HCT116 (cell line): ENCODE results near the gene KCNE4.

Experiments used
- CEBPB ChIP-seq: IDR thresholded peaks from 2 replicates; pipeline ENCODE4 v1.6.1; 2012; ENCODE audit warnings: low read depth
- CTCF ChIP-seq, 3 experiments: fragments of 200-600 bp in 1 of 3; sonication (generic) in 1 of 3; IDR thresholded peaks in 2 of 3; conservative IDR thresholded peaks in 1 of 3; 2 replicates each; pipeline ENCODE4 v1.5.1; 2012 to 2017; ENCODE audit warnings: low read depth in 2 of 3, low read length in 2 of 3, antibody characterized with exemption in 1 of 3, borderline replicate concordance in 1 of 3, control low read depth in 1 of 3, mild to moderate bottlenecking in 1 of 3, mixed read lengths in 1 of 3, mixed run types in 1 of 3, moderate library complexity in 1 of 3; ENCODE audit not compliant: insufficient read depth in 1 of 3
- EGR1 ChIP-seq: IDR thresholded peaks from 2 replicates; pipeline ENCODE4 v1.6.1; 2012; ENCODE audit warnings: low read depth
- EZH2 ChIP-seq: fragments of 200-600 bp; sonication (generic); IDR thresholded peaks from 2 replicates; pipeline ENCODE4 v1.6.1; 2017; ENCODE audit warnings: antibody characterized with exemption, mixed run types
- EZH2phosphoT487 ChIP-seq: fragments of 200-600 bp; IDR thresholded peaks from 2 replicates; pipeline ENCODE4 v1.6.1; 2018; ENCODE audit warnings: antibody characterized with exemption, borderline replicate concordance
- JUND ChIP-seq: IDR thresholded peaks from 2 replicates; pipeline ENCODE4 v1.6.1; 2012
- POLR2A ChIP-seq: IDR thresholded peaks from 2 replicates; pipeline ENCODE4 v1.7.0; 2011; ENCODE audit warnings: borderline replicate concordance; ENCODE audit not compliant: insufficient read depth, insufficient read length; ENCODE audit errors: extremely low read depth
- POLR2AphosphoS5 ChIP-seq: IDR thresholded peaks from 2 replicates; pipeline ENCODE4 v1.6.1; 2011; ENCODE audit warnings: mild to moderate bottlenecking, low read depth, low read length, moderate library complexity
- RAD21 ChIP-seq: IDR thresholded peaks from 2 replicates; pipeline ENCODE4 v1.6.1; 2012; ENCODE audit warnings: low read depth, mild to moderate bottlenecking
- SP1 ChIP-seq: IDR thresholded peaks from 2 replicates; pipeline ENCODE4 v1.6.1; 2012; ENCODE audit warnings: low read depth
- SRF ChIP-seq: IDR thresholded peaks from 2 replicates; pipeline ENCODE4 v1.6.1; 2012; ENCODE audit warnings: low read depth
- ZNF274 ChIP-seq: fragments of 200-500 bp; sonication (Bioruptor generic); IDR thresholded peaks from 2 replicates; pipeline ENCODE4 v1.6.1; 2014; ENCODE audit warnings: mild to moderate bottlenecking, low read depth, low read length, inconsistent platforms
- TF ChIP-seq, protein P1 (sequence below): IDR thresholded peaks from 2 replicates; pipeline ENCODE4 v1.6.1; 2012; ENCODE audit warnings: low read depth

DNA sequence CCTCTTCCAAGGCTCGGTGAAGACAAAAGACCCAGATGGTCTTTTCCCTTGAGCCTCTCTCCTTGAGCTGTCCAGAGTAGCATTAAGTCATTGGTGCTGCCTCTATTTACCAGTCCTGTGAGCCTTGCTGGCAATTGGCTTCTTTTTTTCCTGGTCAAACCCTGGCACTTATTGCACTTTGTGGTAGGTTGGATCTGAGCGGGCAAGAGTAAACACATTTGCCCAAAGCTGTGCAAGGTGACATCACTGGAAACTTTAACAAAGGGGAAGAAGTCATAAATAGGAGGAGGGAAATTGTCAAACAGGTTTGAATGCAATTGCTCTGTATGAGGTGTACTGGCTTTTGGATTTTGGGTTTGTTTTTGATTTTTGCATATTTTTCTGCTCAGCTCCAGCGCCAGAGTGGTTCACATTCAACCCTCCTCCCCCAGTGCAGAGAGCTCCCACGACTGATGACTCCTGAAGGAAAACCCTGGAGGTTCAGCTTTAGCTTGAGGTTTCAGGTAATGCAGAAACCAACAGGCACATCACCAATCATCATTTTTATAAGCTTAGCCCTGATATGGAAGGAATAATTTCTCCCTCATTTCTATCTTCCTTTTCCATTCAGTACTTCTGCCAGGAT is 8.3 kb downstream of the KCNE4 start:
- TF ChIP-seq CTCF (IDR thresholded peaks at IDR 0.05 in 2 of 3, conservative IDR thresholded peaks at IDR 0.05 in 1 of 3; ENCODE audit: borderline replicate concordance in 1 of 3, insufficient read depth in 1 of 3, low read depth in 2 of 3, low read length in 2 of 3) (no peak), POLR2AphosphoS5 (no peak), EZH2 (no peak), POLR2A (no peak), JUND (no peak), ZNF274 (no peak), EGR1 (no peak), SRF (no peak), SP1 (no peak), CEBPB (no peak), RAD21 (no peak), EZH2phosphoT487 (no peak)
- TF ChIP-seq, protein P1, sequence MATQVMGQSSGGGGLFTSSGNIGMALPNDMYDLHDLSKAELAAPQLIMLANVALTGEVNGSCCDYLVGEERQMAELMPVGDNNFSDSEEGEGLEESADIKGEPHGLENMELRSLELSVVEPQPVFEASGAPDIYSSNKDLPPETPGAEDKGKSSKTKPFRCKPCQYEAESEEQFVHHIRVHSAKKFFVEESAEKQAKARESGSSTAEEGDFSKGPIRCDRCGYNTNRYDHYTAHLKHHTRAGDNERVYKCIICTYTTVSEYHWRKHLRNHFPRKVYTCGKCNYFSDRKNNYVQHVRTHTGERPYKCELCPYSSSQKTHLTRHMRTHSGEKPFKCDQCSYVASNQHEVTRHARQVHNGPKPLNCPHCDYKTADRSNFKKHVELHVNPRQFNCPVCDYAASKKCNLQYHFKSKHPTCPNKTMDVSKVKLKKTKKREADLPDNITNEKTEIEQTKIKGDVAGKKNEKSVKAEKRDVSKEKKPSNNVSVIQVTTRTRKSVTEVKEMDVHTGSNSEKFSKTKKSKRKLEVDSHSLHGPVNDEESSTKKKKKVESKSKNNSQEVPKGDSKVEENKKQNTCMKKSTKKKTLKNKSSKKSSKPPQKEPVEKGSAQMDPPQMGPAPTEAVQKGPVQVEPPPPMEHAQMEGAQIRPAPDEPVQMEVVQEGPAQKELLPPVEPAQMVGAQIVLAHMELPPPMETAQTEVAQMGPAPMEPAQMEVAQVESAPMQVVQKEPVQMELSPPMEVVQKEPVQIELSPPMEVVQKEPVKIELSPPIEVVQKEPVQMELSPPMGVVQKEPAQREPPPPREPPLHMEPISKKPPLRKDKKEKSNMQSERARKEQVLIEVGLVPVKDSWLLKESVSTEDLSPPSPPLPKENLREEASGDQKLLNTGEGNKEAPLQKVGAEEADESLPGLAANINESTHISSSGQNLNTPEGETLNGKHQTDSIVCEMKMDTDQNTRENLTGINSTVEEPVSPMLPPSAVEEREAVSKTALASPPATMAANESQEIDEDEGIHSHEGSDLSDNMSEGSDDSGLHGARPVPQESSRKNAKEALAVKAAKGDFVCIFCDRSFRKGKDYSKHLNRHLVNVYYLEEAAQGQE, result no peak
